ENCODE measurements around the gene CPM.

DNA sequence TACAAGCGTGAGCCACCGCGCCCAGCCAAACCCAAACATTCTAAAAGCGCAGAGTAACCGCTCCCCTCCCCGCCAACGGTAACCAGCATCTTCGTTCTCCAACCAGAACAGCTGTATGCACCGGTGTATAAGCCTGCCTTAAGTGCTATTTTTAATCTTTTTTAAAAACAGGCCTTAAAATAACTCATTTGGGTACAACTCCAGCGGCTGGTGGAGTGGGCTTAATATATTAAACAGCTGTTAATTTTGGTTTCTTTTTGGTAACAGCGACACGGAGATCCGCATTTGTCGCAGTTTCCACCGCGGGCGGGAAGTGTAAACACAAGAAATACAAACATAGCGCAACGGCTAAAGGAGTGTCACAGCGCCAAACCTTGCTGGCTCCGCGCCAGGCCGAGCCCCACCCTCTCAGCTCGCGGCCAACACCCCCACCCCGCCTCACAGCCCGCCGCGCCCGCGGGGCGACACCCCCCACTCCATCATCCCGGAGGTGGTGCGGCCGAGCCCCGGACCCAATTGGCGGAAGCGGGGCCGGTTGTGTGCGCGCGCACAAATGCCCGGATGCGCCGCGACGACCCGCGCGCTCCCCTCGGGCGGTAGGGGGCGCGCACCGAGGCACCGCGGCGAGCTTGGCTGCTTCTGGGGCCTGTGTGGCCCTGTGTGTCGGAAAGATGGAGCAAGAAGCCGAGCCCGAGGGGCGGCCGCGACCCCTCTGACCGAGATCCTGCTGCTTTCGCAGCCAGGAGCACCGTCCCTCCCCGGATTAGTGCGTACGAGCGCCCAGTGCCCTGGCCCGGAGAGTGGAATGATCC is 125.2 kb downstream of the CPM start, which contains the start of gene MDM2:
- TF ChIP-seq, protein P1, sequence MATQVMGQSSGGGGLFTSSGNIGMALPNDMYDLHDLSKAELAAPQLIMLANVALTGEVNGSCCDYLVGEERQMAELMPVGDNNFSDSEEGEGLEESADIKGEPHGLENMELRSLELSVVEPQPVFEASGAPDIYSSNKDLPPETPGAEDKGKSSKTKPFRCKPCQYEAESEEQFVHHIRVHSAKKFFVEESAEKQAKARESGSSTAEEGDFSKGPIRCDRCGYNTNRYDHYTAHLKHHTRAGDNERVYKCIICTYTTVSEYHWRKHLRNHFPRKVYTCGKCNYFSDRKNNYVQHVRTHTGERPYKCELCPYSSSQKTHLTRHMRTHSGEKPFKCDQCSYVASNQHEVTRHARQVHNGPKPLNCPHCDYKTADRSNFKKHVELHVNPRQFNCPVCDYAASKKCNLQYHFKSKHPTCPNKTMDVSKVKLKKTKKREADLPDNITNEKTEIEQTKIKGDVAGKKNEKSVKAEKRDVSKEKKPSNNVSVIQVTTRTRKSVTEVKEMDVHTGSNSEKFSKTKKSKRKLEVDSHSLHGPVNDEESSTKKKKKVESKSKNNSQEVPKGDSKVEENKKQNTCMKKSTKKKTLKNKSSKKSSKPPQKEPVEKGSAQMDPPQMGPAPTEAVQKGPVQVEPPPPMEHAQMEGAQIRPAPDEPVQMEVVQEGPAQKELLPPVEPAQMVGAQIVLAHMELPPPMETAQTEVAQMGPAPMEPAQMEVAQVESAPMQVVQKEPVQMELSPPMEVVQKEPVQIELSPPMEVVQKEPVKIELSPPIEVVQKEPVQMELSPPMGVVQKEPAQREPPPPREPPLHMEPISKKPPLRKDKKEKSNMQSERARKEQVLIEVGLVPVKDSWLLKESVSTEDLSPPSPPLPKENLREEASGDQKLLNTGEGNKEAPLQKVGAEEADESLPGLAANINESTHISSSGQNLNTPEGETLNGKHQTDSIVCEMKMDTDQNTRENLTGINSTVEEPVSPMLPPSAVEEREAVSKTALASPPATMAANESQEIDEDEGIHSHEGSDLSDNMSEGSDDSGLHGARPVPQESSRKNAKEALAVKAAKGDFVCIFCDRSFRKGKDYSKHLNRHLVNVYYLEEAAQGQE (IDR thresholded peaks at IDR 0.05; ENCODE audit: insufficient replicate concordance, low read depth), result no peak
- TF ChIP-seq, protein P2, sequence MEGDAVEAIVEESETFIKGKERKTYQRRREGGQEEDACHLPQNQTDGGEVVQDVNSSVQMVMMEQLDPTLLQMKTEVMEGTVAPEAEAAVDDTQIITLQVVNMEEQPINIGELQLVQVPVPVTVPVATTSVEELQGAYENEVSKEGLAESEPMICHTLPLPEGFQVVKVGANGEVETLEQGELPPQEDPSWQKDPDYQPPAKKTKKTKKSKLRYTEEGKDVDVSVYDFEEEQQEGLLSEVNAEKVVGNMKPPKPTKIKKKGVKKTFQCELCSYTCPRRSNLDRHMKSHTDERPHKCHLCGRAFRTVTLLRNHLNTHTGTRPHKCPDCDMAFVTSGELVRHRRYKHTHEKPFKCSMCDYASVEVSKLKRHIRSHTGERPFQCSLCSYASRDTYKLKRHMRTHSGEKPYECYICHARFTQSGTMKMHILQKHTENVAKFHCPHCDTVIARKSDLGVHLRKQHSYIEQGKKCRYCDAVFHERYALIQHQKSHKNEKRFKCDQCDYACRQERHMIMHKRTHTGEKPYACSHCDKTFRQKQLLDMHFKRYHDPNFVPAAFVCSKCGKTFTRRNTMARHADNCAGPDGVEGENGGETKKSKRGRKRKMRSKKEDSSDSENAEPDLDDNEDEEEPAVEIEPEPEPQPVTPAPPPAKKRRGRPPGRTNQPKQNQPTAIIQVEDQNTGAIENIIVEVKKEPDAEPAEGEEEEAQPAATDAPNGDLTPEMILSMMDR (IDR thresholded peaks at IDR 0.05; ENCODE audit: insufficient read depth, low read length), result peak; percentile 48

Measured in HL-60 (cell line).